ENCODE data around the gene IRF5.
"Not testable (repeated sequence)": the region's sequence is repeated elsewhere in the genome, so short reads cannot be mapped to it uniquely, and the experiment has no call there.

The IRF5 gene

DNA sequence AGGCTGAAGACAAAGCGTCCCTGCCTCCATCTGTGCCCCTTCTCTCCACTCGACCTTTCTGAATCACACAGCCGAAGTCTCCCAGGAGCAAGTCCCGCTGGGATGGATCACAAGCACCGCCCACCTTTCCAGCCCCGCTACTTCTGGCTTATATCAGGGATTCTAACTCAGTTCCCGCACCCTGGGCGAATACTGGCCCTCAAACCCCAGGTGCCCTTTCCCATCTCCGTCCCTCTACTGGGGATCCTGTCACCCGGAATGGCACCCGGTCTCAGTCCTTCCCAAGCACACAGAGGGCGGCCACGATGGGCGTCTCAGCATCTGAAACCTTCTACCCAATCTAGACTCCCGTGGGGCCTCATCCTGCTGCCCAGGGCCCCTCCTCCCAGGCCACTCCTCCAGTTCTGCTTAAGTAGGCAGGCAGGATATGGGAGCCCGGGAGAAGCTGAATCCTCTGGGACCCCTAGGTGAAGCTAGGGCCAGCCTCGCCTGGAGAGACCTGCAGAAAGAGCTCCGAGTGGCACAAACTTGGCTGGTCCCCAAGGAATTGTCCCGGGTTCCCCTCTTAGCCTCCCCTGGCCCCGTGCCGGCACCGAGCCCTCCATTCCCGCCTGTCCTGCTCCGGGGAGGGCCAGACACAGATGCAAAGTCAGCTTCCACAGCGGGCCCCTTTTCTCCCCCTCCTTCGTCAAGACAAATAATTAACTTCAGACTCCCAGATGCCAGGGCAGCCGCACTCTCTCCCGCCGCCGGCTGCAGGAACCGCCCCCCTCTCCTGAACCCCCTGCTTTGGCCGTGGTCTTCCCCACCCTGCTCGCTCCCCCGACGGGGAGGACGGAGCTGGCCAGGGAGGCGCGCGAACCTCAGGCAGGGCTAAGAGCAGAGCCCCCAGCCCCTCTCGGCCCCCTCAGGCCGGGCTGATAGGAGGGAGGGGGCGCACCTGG is 27.8 kb upstream of the IRF5 start:
- Histone ChIP-seq H3K4me3 (ENCODE audit: low read depth in 1 of 2, low read length in 2 of 2) (peak overlapping the region; percentile 22 to 29), H3K27me3 (ENCODE audit: control insufficient read depth in 1 of 2, insufficient read depth in 2 of 2, low read length in 2 of 2) (peaks cover 0 to 42% of the 10 kb centered on the region in 2 donors)

GRCh38 chr7:128910569-128910945 is 27.2 kb upstream of the IRF5 start, which contains the start of gene KCP:
Gene KCP, minus strand, starts transcription at chr7:128910709. Its CDS starts 33 bp downstream, at chr7:128910676.
- no peaks in the 10 kb centered on the region for H3K36me3 ChIP-seq (ENCODE audit: insufficient read depth, low read length)
- H3K4me1 ChIP-seq (ENCODE audit: insufficient read depth, low read length), result peaks cover 15% of the 10 kb centered on the region
- peaks cover 0 to 46% of the 10 kb centered on the region in 2 donors for H3K27me3 ChIP-seq (ENCODE audit: control insufficient read depth in 1 of 2, insufficient read depth in 2 of 2, low read length in 2 of 2)
- no peak within 1 kb of the TSS for H3K9ac ChIP-seq (ENCODE audit: low read length)
- H3K9me3 ChIP-seq (ENCODE audit: low read length), result no peaks in the 10 kb centered on the region
- peak within 1 kb of the TSS; percentile 22 to 29 for H3K4me3 ChIP-seq (ENCODE audit: low read depth in 1 of 2, low read length in 2 of 2)
- H3K27ac ChIP-seq (ENCODE audit: low read depth, low read length), result no peak within 1 kb of the TSS

More for the DNA sequence above, 27.8 kb upstream of the IRF5 start:
- Histone ChIP-seq H3K36me3 (ENCODE audit: insufficient read depth, low read length) (no peaks in the 10 kb centered on the region), H3K4me1 (ENCODE audit: insufficient read depth, low read length) (peaks cover 12% of the 10 kb centered on the region), H3K9ac (ENCODE audit: low read length) (no peak overlapping the region), H3K9me3 (ENCODE audit: low read length) (no peaks in the 10 kb centered on the region), H3K27ac (ENCODE audit: low read depth, low read length) (no peak overlapping the region)

GRCh38 chr7:128911423-128912031 is 26.2 kb upstream of the IRF5 start:
- H3K4me3 ChIP-seq (ENCODE audit: low read depth in 1 of 2, low read length in 2 of 2), result no peak overlapping the region
- H3K9me3 ChIP-seq (ENCODE audit: low read length), result no peaks in the 10 kb centered on the region
- H3K27ac ChIP-seq (ENCODE audit: low read depth, low read length), result no peak overlapping the region
- H3K36me3 ChIP-seq (ENCODE audit: insufficient read depth, low read length), result no peaks in the 10 kb centered on the region
- H3K9ac ChIP-seq (ENCODE audit: low read length), result no peak overlapping the region
- peaks cover 16% of the 10 kb centered on the region for H3K4me1 ChIP-seq (ENCODE audit: insufficient read depth, low read length)
- H3K27me3 ChIP-seq (ENCODE audit: control insufficient read depth in 1 of 2, insufficient read depth in 2 of 2, low read length in 2 of 2), result peaks cover 0 to 54% of the 10 kb centered on the region in 2 donors

GRCh38 chr7:128912281-128912680 is 25.4 kb upstream of the IRF5 start:
- Histone ChIP-seq H3K4me1 (ENCODE audit: insufficient read depth, low read length) (peaks cover 16% of the 10 kb centered on the region), H3K36me3 (ENCODE audit: insufficient read depth, low read length) (no peaks in the 10 kb centered on the region), H3K27ac (ENCODE audit: low read depth, low read length) (no peak overlapping the region), H3K9me3 (ENCODE audit: low read length) (no peaks in the 10 kb centered on the region), H3K9ac (ENCODE audit: low read length) (no peak overlapping the region), H3K4me3 (ENCODE audit: low read depth in 1 of 2, low read length in 2 of 2) (no peak overlapping the region), H3K27me3 (ENCODE audit: control insufficient read depth in 1 of 2, insufficient read depth in 2 of 2, low read length in 2 of 2) (peaks cover 0 to 52% of the 10 kb centered on the region in 2 donors)

- H3K9ac ChIP-seq (ENCODE audit: low read length); H3K4me3 ChIP-seq (ENCODE audit: low read depth in 1 of 2, low read length in 2 of 2); H3K9me3 ChIP-seq (ENCODE audit: low read length); H3K27ac ChIP-seq (ENCODE audit: low read depth, low read length); H3K36me3 ChIP-seq (ENCODE audit: insufficient read depth, low read length): not testable (repeated sequence)
- Histone ChIP-seq H3K4me1 (ENCODE audit: insufficient read depth, low read length) (peaks cover 16% of the 10 kb centered on the region), H3K27me3 (ENCODE audit: control insufficient read depth in 1 of 2, insufficient read depth in 2 of 2, low read length in 2 of 2) (peaks cover 0 to 51% of the 10 kb centered on the region in 2 donors)
Observed at GRCh38 chr7:128912709-128913495, 24.8 kb upstream of the IRF5 start.

GRCh38 chr7:128913870-128914565 is 23.7 kb upstream of the IRF5 start:
- Histone ChIP-seq H3K9me3 (ENCODE audit: low read length) (no peaks in the 10 kb centered on the region), H3K27me3 (ENCODE audit: control insufficient read depth in 1 of 2, insufficient read depth in 2 of 2, low read length in 2 of 2) (peaks cover 0 to 44% of the 10 kb centered on the region in 2 donors), H3K4me3 (ENCODE audit: low read depth in 1 of 2, low read length in 2 of 2) (no peak overlapping the region), H3K9ac (ENCODE audit: low read length) (no peak overlapping the region), H3K4me1 (ENCODE audit: insufficient read depth, low read length) (peaks cover 16% of the 10 kb centered on the region), H3K27ac (ENCODE audit: low read depth, low read length) (no peak overlapping the region), H3K36me3 (ENCODE audit: insufficient read depth, low read length) (no peaks in the 10 kb centered on the region)

DNA sequence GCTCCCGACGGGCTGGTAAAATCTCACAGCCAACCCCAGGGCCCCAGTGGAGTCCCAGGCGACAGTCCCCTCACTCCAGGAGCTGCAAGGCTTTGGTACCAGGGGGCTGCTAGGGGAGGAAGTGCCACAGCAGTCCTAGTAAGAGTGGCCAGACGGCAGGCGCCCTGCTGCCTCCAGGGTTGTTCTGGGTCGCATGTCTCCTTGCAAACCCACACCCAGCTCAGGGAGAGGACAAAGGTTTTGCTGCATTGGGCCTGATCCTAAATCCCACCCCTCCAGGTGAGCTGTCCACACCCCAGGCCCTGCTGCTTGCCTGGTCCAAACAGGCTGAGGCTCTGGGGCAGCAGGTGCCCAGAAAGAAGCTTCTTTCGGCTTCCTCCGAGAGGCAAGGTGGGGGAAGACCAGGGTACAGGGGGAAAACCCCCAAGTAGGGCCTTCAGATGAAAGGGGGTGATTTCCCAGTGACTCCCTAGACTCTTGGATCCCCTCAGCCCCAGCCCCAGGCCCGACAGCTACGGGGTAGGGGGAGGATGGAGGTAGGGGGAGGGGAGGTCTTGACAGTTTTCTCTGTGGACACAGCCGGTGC is 23.1 kb upstream of the IRF5 start:
- peaks cover 0 to 38% of the 10 kb centered on the region in 2 donors for H3K27me3 ChIP-seq (ENCODE audit: control insufficient read depth in 1 of 2, insufficient read depth in 2 of 2, low read length in 2 of 2)
- H3K36me3 ChIP-seq (ENCODE audit: insufficient read depth, low read length), result no peaks in the 10 kb centered on the region
- peaks cover 12% of the 10 kb centered on the region for H3K4me1 ChIP-seq (ENCODE audit: insufficient read depth, low read length)
- no peak overlapping the region for H3K9ac ChIP-seq (ENCODE audit: low read length)
- H3K9me3 ChIP-seq (ENCODE audit: low read length), result no peaks in the 10 kb centered on the region
- no peak overlapping the region for H3K27ac ChIP-seq (ENCODE audit: low read depth, low read length)
- H3K4me3 ChIP-seq (ENCODE audit: low read depth in 1 of 2, low read length in 2 of 2), result no peak overlapping the region

- Histone ChIP-seq H3K9me3 (ENCODE audit: low read length) (no peaks in the 10 kb centered on the region), H3K9ac (ENCODE audit: low read length) (no peak overlapping the region), H3K36me3 (ENCODE audit: insufficient read depth, low read length) (no peaks in the 10 kb centered on the region), H3K4me1 (ENCODE audit: insufficient read depth, low read length) (peaks cover 5% of the 10 kb centered on the region), H3K4me3 (ENCODE audit: low read depth in 1 of 2, low read length in 2 of 2) (peak overlapping the region in 1 of 2 donors; percentile 54), H3K27ac (ENCODE audit: low read depth, low read length) (no peak overlapping the region), H3K27me3 (ENCODE audit: control insufficient read depth in 1 of 2, insufficient read depth in 2 of 2, low read length in 2 of 2) (peaks cover 0 to 31% of the 10 kb centered on the region in 2 donors)
Observed at GRCh38 chr7:128915271-128915819, 22.4 kb upstream of the IRF5 start.

DNA sequence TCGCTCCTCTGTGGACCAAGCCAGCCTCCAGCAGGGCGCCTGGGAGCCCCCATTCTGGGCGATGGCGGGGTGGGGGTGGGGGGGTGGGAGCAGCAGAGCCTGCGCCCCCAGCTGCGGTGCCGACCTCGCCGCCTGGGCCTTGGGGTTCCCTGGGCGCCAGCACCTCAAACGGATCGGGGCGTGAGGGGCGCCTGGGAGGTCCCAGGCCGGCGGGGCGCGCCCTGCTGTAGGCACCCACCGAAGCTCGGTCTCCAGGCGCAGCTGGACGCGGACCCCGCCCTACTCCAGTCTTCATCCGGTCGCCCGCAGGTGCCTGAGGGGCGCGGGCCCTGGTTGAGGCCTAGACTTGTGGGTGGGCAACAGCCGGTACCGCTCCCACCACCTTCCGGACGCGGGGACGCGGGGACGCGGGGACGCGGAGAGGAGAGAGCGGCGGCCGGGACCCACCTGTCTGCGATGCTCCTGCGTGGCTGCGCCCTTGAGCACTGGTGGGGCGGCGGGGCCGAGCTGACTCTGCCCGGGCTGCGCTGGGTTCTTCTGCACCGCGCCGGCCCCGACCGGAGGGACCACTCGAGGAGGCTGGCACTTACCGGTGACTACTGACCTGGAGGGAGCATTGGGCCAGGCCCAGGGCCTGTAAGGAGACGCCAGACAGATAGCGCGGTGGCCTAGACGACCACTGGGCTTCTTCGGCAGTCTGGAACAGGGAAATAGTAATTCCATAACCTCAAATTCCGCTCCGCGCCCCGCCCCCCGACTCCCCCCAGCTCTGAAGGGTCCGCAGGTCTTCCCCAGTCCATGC is 21.7 kb upstream of the IRF5 start:
- peak overlapping the region in 1 of 2 donors; percentile 54 for H3K4me3 ChIP-seq (ENCODE audit: low read depth in 1 of 2, low read length in 2 of 2)
- no peaks in the 10 kb centered on the region for H3K36me3 ChIP-seq (ENCODE audit: insufficient read depth, low read length)
- peaks cover 4% of the 10 kb centered on the region for H3K4me1 ChIP-seq (ENCODE audit: insufficient read depth, low read length)
- peaks cover 0 to 25% of the 10 kb centered on the region in 2 donors for H3K27me3 ChIP-seq (ENCODE audit: control insufficient read depth in 1 of 2, insufficient read depth in 2 of 2, low read length in 2 of 2)
- no peaks in the 10 kb centered on the region for H3K9me3 ChIP-seq (ENCODE audit: low read length)
- H3K9ac ChIP-seq (ENCODE audit: low read length), result no peak overlapping the region
- no peak overlapping the region for H3K27ac ChIP-seq (ENCODE audit: low read depth, low read length)

DNA sequence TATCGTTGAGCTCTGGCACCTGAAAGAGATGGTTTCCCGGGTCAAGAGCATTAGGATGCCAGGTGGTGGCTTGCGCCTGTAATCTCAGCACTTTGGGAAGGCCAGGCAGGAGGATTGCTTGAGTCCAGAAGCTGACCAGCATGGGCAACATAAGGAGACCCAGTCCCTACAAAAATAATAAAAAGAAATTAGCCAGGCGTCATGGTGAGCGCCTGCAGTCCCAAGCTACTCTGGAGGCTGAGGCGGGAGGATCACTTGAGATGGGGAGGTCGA is 21.1 kb upstream of the IRF5 start:
- Histone ChIP-seq H3K36me3 (ENCODE audit: insufficient read depth, low read length) (no peaks in the 10 kb centered on the region), H3K27me3 (ENCODE audit: control insufficient read depth in 1 of 2, insufficient read depth in 2 of 2, low read length in 2 of 2) (peaks cover 0 to 25% of the 10 kb centered on the region in 2 donors), H3K9me3 (ENCODE audit: low read length) (no peaks in the 10 kb centered on the region), H3K4me3 (ENCODE audit: low read depth in 1 of 2, low read length in 2 of 2) (no peak overlapping the region), H3K27ac (ENCODE audit: low read depth, low read length) (no peak overlapping the region), H3K9ac (ENCODE audit: low read length) (no peak overlapping the region), H3K4me1 (ENCODE audit: insufficient read depth, low read length) (peaks cover 4% of the 10 kb centered on the region)
